SU-DHL-6 (cell line): ENCODE results near the gene FASTKD2.

Experiments
- H2AFZ ChIP-seq: fragments of 200-600 bp; sonication (generic); 2 replicates; pipeline ENCODE4 v1.6.1; 2014; ENCODE audit warnings: low read depth, mild to moderate bottlenecking, moderate library complexity, mixed read lengths, antibody characterized with exemption, low read length; ENCODE audit not compliant: severe bottlenecking
- H3F3A ChIP-seq: fragments of 200-600 bp; shearing (Covaris generic); 2 replicates; pipeline ENCODE4 v1.6.0; 2016; ENCODE audit warnings: antibody characterized with exemption, mild to moderate bottlenecking; ENCODE audit not compliant: insufficient read depth
- H3K27ac ChIP-seq: fragments of 200-600 bp; sonication (generic); 2 replicates; pipeline ENCODE4 v1.5.1; 2016; ENCODE audit warnings: low read depth, mild to moderate bottlenecking, low read length, moderate library complexity, mixed read lengths
- H3K27me3 ChIP-seq: fragments of 200-600 bp; sonication (generic), shearing (Covaris generic); 2 replicates; pipeline ENCODE4 v1.6.0; 2014; ENCODE audit warnings: mild to moderate bottlenecking, low read length
- H3K36me3 ChIP-seq: fragments of 200-600 bp; sonication (generic); 2 replicates; pipeline ENCODE4 v1.6.1; 2014; ENCODE audit warnings: mild to moderate bottlenecking, low read length, mixed read lengths
- H3K4me2 ChIP-seq: fragments of 300-600, 200-600 bp; shearing (Covaris generic), sonication (generic); 2 replicates; pipeline ENCODE4 v1.6.0; 2014; ENCODE audit warnings: low read length, low read depth, mild to moderate bottlenecking; ENCODE audit not compliant: poor library complexity, severe bottlenecking
- H3K4me3 ChIP-seq: fragments of 200-600 bp; sonication (generic); 2 replicates; pipeline ENCODE4 v1.5.1; 2014; ENCODE audit warnings: antibody characterized with exemption, low read length, mild to moderate bottlenecking, mixed read lengths; ENCODE audit not compliant: insufficient read depth, poor library complexity, severe bottlenecking
- H3K79me2 ChIP-seq: fragments of 200-600 bp; sonication (generic); 2 replicates; pipeline ENCODE4 v1.6.1; 2014; ENCODE audit warnings: mild to moderate bottlenecking, low read length, moderate library complexity; ENCODE audit not compliant: insufficient read depth
- H3K9ac ChIP-seq: fragments of 200-600 bp; sonication (generic); 2 replicates; pipeline ENCODE4 v1.7.0; 2014; ENCODE audit warnings: mild to moderate bottlenecking, low read length
- H3K9me2 ChIP-seq: fragments of 200-600 bp; sonication (generic); replicated peaks from 2 replicates; pipeline ENCODE4 v1.6.1; 2014; ENCODE audit warnings: low read length; ENCODE audit not compliant: insufficient read depth
- H3K9me3 ChIP-seq: fragments of 200-600 bp; sonication (generic); 2 replicates; pipeline ENCODE4 v1.6.1; 2014; ENCODE audit warnings: low read length, mixed read lengths; ENCODE audit not compliant: insufficient read depth
- H4K20me1 ChIP-seq: fragments of 200-600 bp; sonication (generic); 2 replicates; pipeline ENCODE4 v1.6.1; 2014; ENCODE audit warnings: low read depth, mild to moderate bottlenecking, antibody characterized with exemption, low read length, moderate library complexity, mixed read lengths
- CTCF ChIP-seq: fragments of 200-600 bp; sonication (generic); IDR thresholded peaks from one replicate; pipeline ENCODE4 v1.5.1; 2017; ENCODE audit warnings: antibody characterized with exemption, mild to moderate bottlenecking, low read length, moderate library complexity; ENCODE audit not compliant: insufficient read depth, poor library complexity, severe bottlenecking
- EZH2phosphoT487 ChIP-seq: fragments of 200-600 bp; sonication (generic), shearing (Covaris generic); conservative IDR thresholded peaks from 2 replicates; pipeline ENCODE4 v1.6.1; 2018; ENCODE audit warnings: mild to moderate bottlenecking, antibody characterized with exemption, low read length, moderate library complexity, mixed read lengths

The FASTKD2 gene

DNA sequence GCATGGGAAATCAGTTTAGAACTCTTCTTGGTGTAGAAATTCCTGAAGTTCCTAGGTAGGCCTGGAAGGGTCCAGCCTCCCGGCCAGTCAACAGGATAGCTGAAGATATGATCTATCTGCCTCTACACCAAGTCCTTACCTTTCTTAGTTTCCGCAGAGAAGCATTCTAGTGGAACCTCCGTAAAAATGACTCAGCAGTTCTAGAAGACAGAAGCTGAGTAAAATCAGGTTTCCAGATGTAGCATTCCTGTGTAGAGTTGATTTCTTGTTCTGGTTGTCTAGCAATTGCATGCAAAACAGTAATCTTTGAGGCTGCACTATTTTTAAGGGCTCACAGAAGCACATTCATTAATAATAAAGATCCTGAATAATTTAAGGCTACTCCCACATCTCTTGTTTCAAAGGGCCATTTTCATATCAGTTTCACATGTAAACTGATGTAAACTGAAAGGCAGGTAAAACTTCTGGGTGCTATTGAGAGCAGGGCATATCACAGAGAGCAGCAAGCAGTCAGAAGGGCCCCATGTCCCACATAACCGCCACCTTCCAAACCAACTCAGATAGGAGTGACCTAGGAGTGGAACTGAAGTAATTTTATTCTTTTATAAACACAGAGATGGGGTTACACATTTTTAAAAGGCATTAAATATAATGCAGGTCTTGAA is 44.0 kb upstream of the FASTKD2 start:
- H3K9ac ChIP-seq: no peak overlapping the region
- H3K27me3 ChIP-seq: no peaks in the 10 kb centered on the region
- H3F3A ChIP-seq: no peaks in the 10 kb centered on the region
- no peak for TF ChIP-seq CTCF
- no peak for TF ChIP-seq EZH2phosphoT487
- no peak overlapping the region for H2AFZ ChIP-seq
- H3K4me2 ChIP-seq: no peak overlapping the region
- no peaks in the 10 kb centered on the region for H4K20me1 ChIP-seq
- no peaks in the 10 kb centered on the region for H3K79me2 ChIP-seq
- no peak overlapping the region for H3K27ac ChIP-seq
- no peak overlapping the region for H3K4me3 ChIP-seq
- H3K36me3 ChIP-seq: no peaks in the 10 kb centered on the region
- no peaks in the 10 kb centered on the region for H3K9me2 ChIP-seq
- H3K9me3 ChIP-seq: no peaks in the 10 kb centered on the region

GRCh38 chr2:206723288-206723687 is 42.1 kb upstream of the FASTKD2 start:
- H3F3A ChIP-seq: no peaks in the 10 kb centered on the region

GRCh38 chr2:206727287-206727686 is 38.1 kb upstream of the FASTKD2 start:
- H2AFZ ChIP-seq: no peak overlapping the region
- no peak overlapping the region for H3K4me3 ChIP-seq
- TF ChIP-seq CTCF (no peak), EZH2phosphoT487 (no peak)
- no peaks in the 10 kb centered on the region for H3K9me2 ChIP-seq
- H3K4me2 ChIP-seq: no peak overlapping the region
- H3K27ac ChIP-seq: no peak overlapping the region
- H4K20me1 ChIP-seq: no peaks in the 10 kb centered on the region
- H3K36me3 ChIP-seq: no peaks in the 10 kb centered on the region
- H3K9me3 ChIP-seq: no peaks in the 10 kb centered on the region
- no peaks in the 10 kb centered on the region for H3K79me2 ChIP-seq
- H3K27me3 ChIP-seq: peaks cover 4% of the 10 kb centered on the region; the same call in 1 of the 2 replicates
- no peaks in the 10 kb centered on the region for H3F3A ChIP-seq
- H3K9ac ChIP-seq: no peak overlapping the region

More at GRCh38 chr2:206723288-206723687, 42.1 kb upstream of the FASTKD2 start:
- peaks cover 2% of the 10 kb centered on the region; the same call in 1 of the 2 replicates for H3K27me3 ChIP-seq
- H4K20me1 ChIP-seq: no peaks in the 10 kb centered on the region
- no peaks in the 10 kb centered on the region for H3K79me2 ChIP-seq
- H2AFZ ChIP-seq: no peak overlapping the region
- TF ChIP-seq CTCF (no peak), EZH2phosphoT487 (no peak)
- no peaks in the 10 kb centered on the region for H3K9me2 ChIP-seq
- no peak overlapping the region for H3K27ac ChIP-seq
- H3K9me3 ChIP-seq: no peaks in the 10 kb centered on the region
- H3K4me2 ChIP-seq: no peak overlapping the region
- H3K4me3 ChIP-seq: no peak overlapping the region
- H3K9ac ChIP-seq: no peak overlapping the region
- no peaks in the 10 kb centered on the region for H3K36me3 ChIP-seq
